Measurements from ENCODE around the gene SUMF1. TPM values are rescaled to one million over a fixed set of nuclear protein-coding genes. Genes with fewer than 3 reads are reported as not detected.

SUMF1 gene
- total and polyA plus RNA-seq, 2 of the 4 experiments (the other 2 are of a cell fraction): 26.3 to 38.4 TPM

GRCh38 chr3:4461468-4462090, 5.5 kb downstream of the SUMF1 start:
- Histone ChIP-seq H3K9me1 (ENCODE audit: insufficient read depth, low read length) (no peaks in the 10 kb centered on the region), H3K4me3 (ENCODE audit: insufficient read depth, low read depth, low read length) (no peak overlapping the region), H3K27ac (ENCODE audit: insufficient read depth, low read length) (no peak overlapping the region), H2AK5ac (ENCODE audit: low read depth, low read length) (no peak overlapping the region), H3K56ac (ENCODE audit: extremely low read depth, insufficient read depth, low read length) (no peak overlapping the region), H3K4ac (ENCODE audit: low read depth, low read length) (no peak overlapping the region), H2BK120ac (ENCODE audit: low read depth, low read length) (no peak overlapping the region), H3K79me1 (ENCODE audit: low read depth in 1 of 2, low read length in 2 of 2) (peaks cover 4 to 6% of the 10 kb centered on the region in 2 experiments), H2AFZ (replicated peaks; ENCODE audit: low read length, poor library complexity) (no peak overlapping the region), H2BK20ac (ENCODE audit: low read depth, low read length) (no peak overlapping the region), H3K36me3 (ENCODE audit: control insufficient read depth, insufficient read depth, low read length) (no peaks in the 10 kb centered on the region), H3K4me1 (ENCODE audit: control insufficient read depth, insufficient read depth, low read length) (no peaks in the 10 kb centered on the region), H4K8ac (ENCODE audit: low read depth in 2 of 2, low read length in 2 of 2) (no peak overlapping the region), H3K9me3 (ENCODE audit: control insufficient read depth, insufficient read depth, low read length) (no peaks in the 10 kb centered on the region), H3K9ac (ENCODE audit: low read depth, low read length) (no peak overlapping the region), H3K23ac (ENCODE audit: low read depth, low read length) (no peak overlapping the region), H3K27me3 (ENCODE audit: control insufficient read depth, insufficient read depth, low read length) (no peaks in the 10 kb centered on the region), H2BK5ac (ENCODE audit: low read depth, low read length, poor library complexity, severe bottlenecking) (no peak overlapping the region), H2BK15ac (ENCODE audit: low read depth, low read length) (no peak overlapping the region), H3K4me2 (ENCODE audit: low read depth, low read length) (no peak overlapping the region), H2AK9ac (replicated peaks; ENCODE audit: low read depth, low read length, poor library complexity) (no peak overlapping the region), H4K5ac (ENCODE audit: low read depth, low read length) (no peak overlapping the region), H4K91ac (ENCODE audit: insufficient read depth, low read depth, low read length) (no peak overlapping the region), H3K18ac (ENCODE audit: low read depth, low read length) (no peak overlapping the region), H3K14ac (replicated peaks; ENCODE audit: low read depth, low read length) (no peak overlapping the region), H4K20me1 (ENCODE audit: insufficient read depth, low read length) (no peaks in the 10 kb centered on the region)
- POLR2A ChIA-PET (ENCODE audit: unreplicated experiment): no interaction called here
- TF ChIP-seq, protein P1, sequence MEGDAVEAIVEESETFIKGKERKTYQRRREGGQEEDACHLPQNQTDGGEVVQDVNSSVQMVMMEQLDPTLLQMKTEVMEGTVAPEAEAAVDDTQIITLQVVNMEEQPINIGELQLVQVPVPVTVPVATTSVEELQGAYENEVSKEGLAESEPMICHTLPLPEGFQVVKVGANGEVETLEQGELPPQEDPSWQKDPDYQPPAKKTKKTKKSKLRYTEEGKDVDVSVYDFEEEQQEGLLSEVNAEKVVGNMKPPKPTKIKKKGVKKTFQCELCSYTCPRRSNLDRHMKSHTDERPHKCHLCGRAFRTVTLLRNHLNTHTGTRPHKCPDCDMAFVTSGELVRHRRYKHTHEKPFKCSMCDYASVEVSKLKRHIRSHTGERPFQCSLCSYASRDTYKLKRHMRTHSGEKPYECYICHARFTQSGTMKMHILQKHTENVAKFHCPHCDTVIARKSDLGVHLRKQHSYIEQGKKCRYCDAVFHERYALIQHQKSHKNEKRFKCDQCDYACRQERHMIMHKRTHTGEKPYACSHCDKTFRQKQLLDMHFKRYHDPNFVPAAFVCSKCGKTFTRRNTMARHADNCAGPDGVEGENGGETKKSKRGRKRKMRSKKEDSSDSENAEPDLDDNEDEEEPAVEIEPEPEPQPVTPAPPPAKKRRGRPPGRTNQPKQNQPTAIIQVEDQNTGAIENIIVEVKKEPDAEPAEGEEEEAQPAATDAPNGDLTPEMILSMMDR (conservative IDR thresholded peaks at IDR 0.05; ENCODE audit: low read depth, low read length): no peak
- TF ChIP-seq MAFK (IDR thresholded peaks at IDR 0.05; ENCODE audit: low read depth, low read length) (no peak), MAZ (IDR thresholded peaks at IDR 0.05; ENCODE audit: borderline replicate concordance, low read depth, low read length) (no peak), CEBPB (IDR thresholded peaks at IDR 0.05; ENCODE audit: low read depth, low read length) (no peak), POLR2A (IDR thresholded peaks at IDR 0.05; ENCODE audit: low read depth, low read length) (no peak), CHD1 (IDR thresholded peaks at IDR 0.05; ENCODE audit: low read depth, low read length) (no peak), SMC3 (IDR thresholded peaks at IDR 0.05; ENCODE audit: low read depth, low read length) (no peak), BHLHE40 (IDR thresholded peaks at IDR 0.05; ENCODE audit: low read depth, low read length) (no peak), RFX5 (IDR thresholded peaks at IDR 0.05; ENCODE audit: low read depth, low read length) (no peak), ELK1 (IDR thresholded peaks at IDR 0.05; ENCODE audit: borderline replicate concordance, low read depth, low read length) (no peak)
- TF ChIP-seq, protein P2, sequence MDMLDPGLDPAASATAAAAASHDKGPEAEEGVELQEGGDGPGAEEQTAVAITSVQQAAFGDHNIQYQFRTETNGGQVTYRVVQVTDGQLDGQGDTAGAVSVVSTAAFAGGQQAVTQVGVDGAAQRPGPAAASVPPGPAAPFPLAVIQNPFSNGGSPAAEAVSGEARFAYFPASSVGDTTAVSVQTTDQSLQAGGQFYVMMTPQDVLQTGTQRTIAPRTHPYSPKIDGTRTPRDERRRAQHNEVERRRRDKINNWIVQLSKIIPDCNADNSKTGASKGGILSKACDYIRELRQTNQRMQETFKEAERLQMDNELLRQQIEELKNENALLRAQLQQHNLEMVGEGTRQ (IDR thresholded peaks at IDR 0.05; ENCODE audit: low read depth, low read length): no peak
- intact Hi-C loops (cut with micrococcal nuclease) (no loop called here), in situ Hi-C loops (cut with MboI; ENCODE audit: low sequenced_read_pairs) (no loop called here), dilution Hi-C loops (cut with HindIII; ENCODE audit: low sequenced_read_pairs, unreplicated experiment) (no loop called here)
- DNase-seq (no peak), ATAC-seq (ENCODE audit: low read depth) (no peak)
- CTCF ChIA-PET: interaction anchor here (0.6 to 1.2 kb wide), 2 partner anchors 9 to 12 kb away, joined by 3 to 4 read pairs; no protein-coding TSS in a partner anchor
- WGBS, 2 experiments (ENCODE audit: extremely low coverage in 2 of 2, insufficient read length in 1 of 2): no CpG with 5 or more reads among the region's 2 CpGs
- BruUV-seq (replicated peaks): no TSS peak
